Measurements from ENCODE around the gene SLC4A4.

Gene SLC4A4

DNA sequence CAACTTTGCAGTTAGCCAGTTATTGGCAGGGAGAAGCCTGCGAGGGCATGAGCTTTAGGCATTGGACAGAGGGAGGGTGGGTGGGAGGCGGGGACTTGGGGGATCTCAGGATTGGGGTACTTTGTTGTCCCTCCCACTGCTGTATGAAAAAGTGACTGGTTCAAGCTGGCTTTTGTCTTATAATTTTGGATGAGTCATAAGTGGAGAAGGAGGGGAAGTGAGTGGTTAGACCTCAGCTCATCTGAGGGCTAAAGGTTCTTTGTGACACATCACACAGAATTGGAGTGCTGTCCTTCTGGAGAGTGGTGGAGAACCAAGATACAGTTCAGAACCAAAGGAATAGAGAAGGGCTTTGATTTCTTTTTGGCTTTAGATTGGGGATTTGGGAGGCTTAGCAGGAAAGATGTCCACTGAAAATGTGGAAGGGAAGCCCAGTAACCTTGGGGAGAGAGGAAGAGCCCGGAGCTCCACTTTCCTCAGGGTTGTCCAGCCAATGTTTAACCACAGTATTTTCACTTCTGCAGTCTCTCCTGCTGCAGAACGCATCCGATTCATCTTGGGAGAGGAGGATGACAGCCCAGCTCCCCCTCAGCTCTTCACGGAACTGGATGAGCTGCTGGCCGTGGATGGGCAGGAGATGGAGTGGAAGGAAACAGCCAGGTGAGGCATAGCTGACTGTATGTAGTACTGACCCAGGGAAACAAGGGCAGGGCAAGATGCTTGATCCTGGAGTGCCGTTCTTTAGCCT, at the start of gene SLC4A4:
Gene SLC4A4 (plus strand): TSS at position 175 of the 748 bp plus-strand sequence.
- H3K27me3 ChIP-seq (ENCODE audit: control insufficient read depth, insufficient read depth, low read length), result no peaks in the 10 kb centered on the region
- no peaks in the 10 kb centered on the region for H3K36me3 ChIP-seq (ENCODE audit: control insufficient read depth, insufficient read depth, low read length)
- H3K9ac ChIP-seq (ENCODE audit: low read depth, low read length), result no peak within 1 kb of the TSS
- H3K9me3 ChIP-seq (ENCODE audit: control insufficient read depth, insufficient read depth, low read length), result no peaks in the 10 kb centered on the region
- H3K4me1 ChIP-seq (ENCODE audit: control insufficient read depth, insufficient read depth, low read length), result no peaks in the 10 kb centered on the region
- no peak within 1 kb of the TSS for H3K4me3 ChIP-seq (ENCODE audit: low read depth, low read length)

DNA sequence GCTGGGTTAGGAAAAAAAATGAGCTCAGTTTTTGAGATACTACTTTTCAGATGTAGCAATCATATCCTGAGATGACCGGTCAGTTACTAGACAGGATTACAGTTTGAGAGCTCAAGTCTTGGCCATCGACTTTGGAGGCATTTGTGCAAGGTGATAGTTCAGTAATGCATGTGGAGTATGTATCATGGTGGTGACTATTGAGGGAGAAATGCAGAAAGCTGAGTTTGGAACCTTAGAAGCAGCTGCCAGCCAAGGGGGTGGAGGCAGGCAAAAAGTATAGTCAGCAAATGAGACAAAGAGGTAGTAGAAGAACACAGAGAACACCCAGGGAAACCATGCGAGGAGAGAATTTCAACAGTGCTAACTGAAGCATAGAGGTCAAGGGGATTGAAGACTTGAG, 48.7 kb upstream of the SLC4A4 start:
- no peak overlapping the region for H3K4me3 ChIP-seq (ENCODE audit: low read depth, low read length)
- no peaks in the 10 kb centered on the region for H3K4me1 ChIP-seq (ENCODE audit: control insufficient read depth, insufficient read depth, low read length)
- no peaks in the 10 kb centered on the region for H3K9me3 ChIP-seq (ENCODE audit: control insufficient read depth, insufficient read depth, low read length)
- no peaks in the 10 kb centered on the region for H3K36me3 ChIP-seq (ENCODE audit: control insufficient read depth, insufficient read depth, low read length)
- no peaks in the 10 kb centered on the region for H3K27me3 ChIP-seq (ENCODE audit: control insufficient read depth, insufficient read depth, low read length)
- H3K9ac ChIP-seq (ENCODE audit: low read depth, low read length), result no peak overlapping the region

DNA sequence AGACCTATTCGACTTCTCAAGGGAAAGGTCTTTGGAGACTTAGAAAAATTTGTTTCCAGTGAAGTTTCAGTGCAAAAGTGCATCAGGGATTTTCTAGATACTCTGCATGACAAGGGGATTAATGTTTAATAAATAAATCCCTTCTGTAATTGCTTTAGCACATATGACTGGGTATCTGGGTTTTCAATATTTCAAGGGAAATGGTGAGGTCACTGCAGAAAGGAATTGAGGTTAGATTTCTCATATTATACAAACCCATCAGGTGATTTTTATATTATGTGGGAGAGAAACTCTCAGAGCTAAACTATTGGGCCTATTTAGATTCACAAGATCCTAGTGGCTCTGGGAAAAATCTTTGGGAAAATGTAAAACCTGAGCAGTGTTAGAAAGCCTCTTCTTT, 48.3 kb upstream of the SLC4A4 start:
- Histone ChIP-seq H3K9ac (ENCODE audit: low read depth, low read length) (no peak overlapping the region), H3K9me3 (ENCODE audit: control insufficient read depth, insufficient read depth, low read length) (no peaks in the 10 kb centered on the region), H3K27me3 (ENCODE audit: control insufficient read depth, insufficient read depth, low read length) (no peaks in the 10 kb centered on the region), H3K36me3 (ENCODE audit: control insufficient read depth, insufficient read depth, low read length) (no peaks in the 10 kb centered on the region), H3K4me3 (ENCODE audit: low read depth, low read length) (no peak overlapping the region), H3K4me1 (ENCODE audit: control insufficient read depth, insufficient read depth, low read length) (no peaks in the 10 kb centered on the region)

DNA sequence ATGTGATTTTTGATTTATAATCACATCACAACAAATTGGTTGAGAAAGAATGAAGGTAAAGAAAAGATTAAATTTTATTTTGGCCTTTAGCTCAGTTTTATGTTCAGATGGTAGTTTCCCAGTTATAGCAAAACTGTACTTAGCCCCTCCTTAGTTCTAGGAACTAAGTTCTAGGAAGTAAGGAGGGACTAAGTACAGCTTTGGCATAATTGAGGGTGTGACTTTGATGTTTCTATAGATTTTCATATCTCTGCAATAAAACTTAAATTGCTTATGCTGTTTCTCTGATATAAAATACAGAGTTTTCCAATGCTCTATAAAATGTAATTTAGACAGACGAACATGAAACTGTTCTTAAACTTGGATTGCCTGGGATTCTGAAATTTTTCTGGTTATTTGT, 46.6 kb upstream of the SLC4A4 start:
- H3K4me3 ChIP-seq (ENCODE audit: low read depth, low read length), result no peak overlapping the region
- no peaks in the 10 kb centered on the region for H3K4me1 ChIP-seq (ENCODE audit: control insufficient read depth, insufficient read depth, low read length)
- no peaks in the 10 kb centered on the region for H3K36me3 ChIP-seq (ENCODE audit: control insufficient read depth, insufficient read depth, low read length)
- no peak overlapping the region for H3K9ac ChIP-seq (ENCODE audit: low read depth, low read length)
- H3K9me3 ChIP-seq (ENCODE audit: control insufficient read depth, insufficient read depth, low read length), result no peaks in the 10 kb centered on the region
- no peaks in the 10 kb centered on the region for H3K27me3 ChIP-seq (ENCODE audit: control insufficient read depth, insufficient read depth, low read length)

DNA sequence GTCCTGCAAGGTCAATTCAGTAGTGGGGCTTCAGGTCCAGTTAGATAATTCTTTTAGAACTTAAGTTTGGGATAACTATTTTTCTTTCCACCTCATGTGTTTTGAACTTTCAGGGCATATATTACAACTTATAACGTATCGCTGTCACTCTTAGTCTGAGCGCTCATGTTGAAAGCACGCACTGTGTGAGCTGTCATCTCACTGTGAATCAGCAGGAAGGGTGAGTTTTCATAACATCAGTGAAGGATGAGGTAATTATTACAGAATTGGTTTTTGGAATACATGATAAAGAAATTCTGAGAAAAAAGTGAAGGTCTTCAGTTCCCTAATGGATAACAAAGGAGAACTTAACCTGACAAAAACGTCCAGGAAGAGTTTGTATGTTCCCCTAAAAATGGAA, 45.1 kb upstream of the SLC4A4 start:
- Histone ChIP-seq H3K9me3 (ENCODE audit: control insufficient read depth, insufficient read depth, low read length) (no peaks in the 10 kb centered on the region), H3K4me1 (ENCODE audit: control insufficient read depth, insufficient read depth, low read length) (no peaks in the 10 kb centered on the region), H3K4me3 (ENCODE audit: low read depth, low read length) (no peak overlapping the region), H3K27me3 (ENCODE audit: control insufficient read depth, insufficient read depth, low read length) (no peaks in the 10 kb centered on the region), H3K9ac (ENCODE audit: low read depth, low read length) (no peak overlapping the region), H3K36me3 (ENCODE audit: control insufficient read depth, insufficient read depth, low read length) (no peaks in the 10 kb centered on the region)

DNA sequence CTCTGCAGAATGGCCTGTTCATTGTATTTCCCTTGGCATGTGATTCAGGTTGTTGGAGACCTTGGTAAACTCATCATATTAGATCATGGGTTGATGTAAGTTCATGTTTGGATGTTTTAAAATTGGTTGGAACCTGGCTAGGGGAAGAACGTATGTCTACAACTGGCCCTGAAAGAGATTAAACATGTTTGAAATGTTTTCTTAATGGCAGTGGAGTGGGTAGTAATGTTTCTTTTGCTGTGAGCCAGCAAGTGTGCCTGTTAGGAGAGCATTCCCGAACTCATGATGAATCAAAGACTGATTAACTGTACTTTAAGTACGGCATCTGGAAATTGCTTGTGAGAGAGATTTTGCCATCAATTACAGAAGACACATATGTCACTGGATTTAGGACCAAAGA, 44.5 kb upstream of the SLC4A4 start:
- Histone ChIP-seq H3K4me1 (ENCODE audit: control insufficient read depth, insufficient read depth, low read length) (no peaks in the 10 kb centered on the region), H3K4me3 (ENCODE audit: low read depth, low read length) (no peak overlapping the region), H3K36me3 (ENCODE audit: control insufficient read depth, insufficient read depth, low read length) (no peaks in the 10 kb centered on the region), H3K27me3 (ENCODE audit: control insufficient read depth, insufficient read depth, low read length) (no peaks in the 10 kb centered on the region), H3K9me3 (ENCODE audit: control insufficient read depth, insufficient read depth, low read length) (no peaks in the 10 kb centered on the region), H3K9ac (ENCODE audit: low read depth, low read length) (no peak overlapping the region)

DNA sequence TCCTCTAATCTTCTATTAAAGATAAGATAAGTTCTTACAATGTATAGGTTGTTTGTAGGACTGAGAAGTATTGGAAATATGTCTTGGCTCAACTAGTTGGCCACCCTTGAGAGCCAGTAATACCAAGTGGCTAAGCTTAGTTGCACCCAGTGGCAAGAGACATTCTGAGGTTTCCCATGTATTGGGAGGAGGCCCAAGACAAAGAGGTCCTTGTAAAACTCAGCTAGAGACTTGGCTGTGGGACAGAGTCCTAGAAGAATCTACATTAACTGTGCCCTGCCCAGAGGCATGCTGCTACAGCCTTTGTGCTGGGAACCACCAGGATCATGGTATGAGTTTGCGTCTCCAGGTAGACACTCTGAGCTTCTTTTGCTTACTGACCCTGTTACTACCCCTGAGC, 41.9 kb upstream of the SLC4A4 start:
- H3K9ac ChIP-seq (ENCODE audit: low read depth, low read length), result no peak overlapping the region
- H3K4me3 ChIP-seq (ENCODE audit: low read depth, low read length), result no peak overlapping the region
- H3K4me1 ChIP-seq (ENCODE audit: control insufficient read depth, insufficient read depth, low read length), result no peaks in the 10 kb centered on the region
- no peaks in the 10 kb centered on the region for H3K36me3 ChIP-seq (ENCODE audit: control insufficient read depth, insufficient read depth, low read length)
- H3K9me3 ChIP-seq (ENCODE audit: control insufficient read depth, insufficient read depth, low read length), result no peaks in the 10 kb centered on the region
- no peaks in the 10 kb centered on the region for H3K27me3 ChIP-seq (ENCODE audit: control insufficient read depth, insufficient read depth, low read length)

DNA sequence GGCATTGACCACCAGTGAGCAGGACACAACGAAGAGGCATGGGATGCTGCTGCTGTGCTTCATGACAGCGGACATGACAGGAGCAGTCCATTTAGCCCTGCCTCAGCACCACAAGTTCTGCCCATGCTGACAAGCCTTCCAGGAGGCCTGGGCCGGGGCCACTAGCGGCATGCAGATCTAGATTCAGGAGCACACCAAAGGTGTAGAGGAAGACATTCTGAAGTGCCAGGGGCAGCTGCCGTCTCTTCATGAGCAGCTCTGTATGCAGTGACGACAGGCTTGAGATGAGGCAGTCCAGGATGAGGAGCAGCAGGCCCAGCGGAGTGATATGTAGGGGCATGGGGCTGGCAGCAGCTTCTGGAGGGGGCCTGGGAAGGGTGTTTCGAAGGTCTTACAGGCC, 38.5 kb upstream of the SLC4A4 start:
- Histone ChIP-seq H3K36me3 (ENCODE audit: control insufficient read depth, insufficient read depth, low read length) (no peaks in the 10 kb centered on the region), H3K4me3 (ENCODE audit: low read depth, low read length) (no peak overlapping the region), H3K9ac (ENCODE audit: low read depth, low read length) (no peak overlapping the region), H3K27me3 (ENCODE audit: control insufficient read depth, insufficient read depth, low read length) (no peaks in the 10 kb centered on the region), H3K4me1 (ENCODE audit: control insufficient read depth, insufficient read depth, low read length) (peaks cover 7% of the 10 kb centered on the region), H3K9me3 (ENCODE audit: control insufficient read depth, insufficient read depth, low read length) (no peaks in the 10 kb centered on the region)

DNA sequence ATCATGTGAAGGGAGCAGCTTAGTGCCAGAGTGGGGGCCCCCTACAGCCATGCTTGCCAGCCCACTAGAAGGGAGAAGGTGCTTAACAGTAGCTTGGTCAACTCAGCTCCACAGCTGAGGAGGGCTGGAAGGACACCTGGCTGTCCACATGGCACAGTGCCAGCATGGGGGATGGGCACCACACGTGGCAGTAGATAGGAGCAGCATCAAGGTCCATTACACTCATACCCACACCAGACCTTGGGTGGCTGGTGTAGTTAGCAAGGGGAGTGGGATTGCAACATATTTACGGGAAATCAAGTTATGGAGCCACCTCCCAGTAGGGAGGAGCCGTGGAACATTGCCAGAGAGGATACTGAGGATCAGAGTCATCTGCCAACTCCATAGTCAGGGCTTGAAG, 37.9 kb upstream of the SLC4A4 start:
- H3K27me3 ChIP-seq (ENCODE audit: control insufficient read depth, insufficient read depth, low read length), result no peaks in the 10 kb centered on the region
- no peak overlapping the region for H3K9ac ChIP-seq (ENCODE audit: low read depth, low read length)
- H3K9me3 ChIP-seq (ENCODE audit: control insufficient read depth, insufficient read depth, low read length), result no peaks in the 10 kb centered on the region
- peaks cover 7% of the 10 kb centered on the region for H3K4me1 ChIP-seq (ENCODE audit: control insufficient read depth, insufficient read depth, low read length)
- no peaks in the 10 kb centered on the region for H3K36me3 ChIP-seq (ENCODE audit: control insufficient read depth, insufficient read depth, low read length)
- no peak overlapping the region for H3K4me3 ChIP-seq (ENCODE audit: low read depth, low read length)

DNA sequence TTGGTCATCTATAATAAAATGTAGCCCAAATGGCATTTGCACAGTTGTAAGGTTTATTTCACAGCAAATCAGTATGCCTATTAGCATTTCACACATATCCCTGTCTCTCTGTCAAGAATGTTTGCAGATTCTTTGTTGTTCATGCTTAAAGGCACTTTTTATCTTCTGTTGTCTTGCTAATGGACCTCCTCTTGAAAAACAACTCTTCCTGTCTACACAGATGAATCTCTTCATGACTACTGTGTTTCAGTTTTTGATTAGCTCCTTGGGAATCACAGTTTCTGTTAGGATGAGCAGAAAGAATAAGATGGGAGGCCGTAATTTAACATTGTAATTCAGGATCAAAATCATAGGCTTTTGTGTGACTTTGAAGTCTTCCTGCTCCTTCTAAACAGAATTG, 35.5 kb upstream of the SLC4A4 start:
- Histone ChIP-seq H3K27me3 (ENCODE audit: control insufficient read depth, insufficient read depth, low read length) (no peaks in the 10 kb centered on the region), H3K36me3 (ENCODE audit: control insufficient read depth, insufficient read depth, low read length) (no peaks in the 10 kb centered on the region), H3K9ac (ENCODE audit: low read depth, low read length) (no peak overlapping the region), H3K4me3 (ENCODE audit: low read depth, low read length) (no peak overlapping the region), H3K4me1 (ENCODE audit: control insufficient read depth, insufficient read depth, low read length) (peaks cover 7% of the 10 kb centered on the region), H3K9me3 (ENCODE audit: control insufficient read depth, insufficient read depth, low read length) (no peaks in the 10 kb centered on the region)

DNA sequence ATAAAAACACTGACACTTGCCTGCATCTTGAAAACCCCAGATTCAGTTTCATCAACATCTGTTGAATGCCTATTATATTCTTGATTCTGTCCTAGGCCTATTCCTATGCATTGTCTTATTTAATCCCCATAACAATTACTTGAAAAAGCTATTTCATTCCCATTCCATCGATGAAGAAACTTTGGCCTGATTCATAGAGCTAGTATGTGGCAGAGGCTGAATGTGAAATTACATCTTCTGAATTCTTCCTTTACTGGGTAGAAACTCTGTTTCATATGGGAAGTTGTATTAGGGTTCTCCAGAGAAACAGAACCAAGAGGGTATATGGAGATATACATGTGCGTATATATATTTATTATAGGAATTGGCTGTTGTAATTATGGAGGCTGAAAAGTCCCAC, 35.0 kb upstream of the SLC4A4 start:
- H3K9me3 ChIP-seq (ENCODE audit: control insufficient read depth, insufficient read depth, low read length), result no peaks in the 10 kb centered on the region
- no peaks in the 10 kb centered on the region for H3K36me3 ChIP-seq (ENCODE audit: control insufficient read depth, insufficient read depth, low read length)
- H3K27me3 ChIP-seq (ENCODE audit: control insufficient read depth, insufficient read depth, low read length), result no peaks in the 10 kb centered on the region
- peaks cover 7% of the 10 kb centered on the region for H3K4me1 ChIP-seq (ENCODE audit: control insufficient read depth, insufficient read depth, low read length)
- H3K4me3 ChIP-seq (ENCODE audit: low read depth, low read length), result no peak overlapping the region
- H3K9ac ChIP-seq (ENCODE audit: low read depth, low read length), result no peak overlapping the region

DNA sequence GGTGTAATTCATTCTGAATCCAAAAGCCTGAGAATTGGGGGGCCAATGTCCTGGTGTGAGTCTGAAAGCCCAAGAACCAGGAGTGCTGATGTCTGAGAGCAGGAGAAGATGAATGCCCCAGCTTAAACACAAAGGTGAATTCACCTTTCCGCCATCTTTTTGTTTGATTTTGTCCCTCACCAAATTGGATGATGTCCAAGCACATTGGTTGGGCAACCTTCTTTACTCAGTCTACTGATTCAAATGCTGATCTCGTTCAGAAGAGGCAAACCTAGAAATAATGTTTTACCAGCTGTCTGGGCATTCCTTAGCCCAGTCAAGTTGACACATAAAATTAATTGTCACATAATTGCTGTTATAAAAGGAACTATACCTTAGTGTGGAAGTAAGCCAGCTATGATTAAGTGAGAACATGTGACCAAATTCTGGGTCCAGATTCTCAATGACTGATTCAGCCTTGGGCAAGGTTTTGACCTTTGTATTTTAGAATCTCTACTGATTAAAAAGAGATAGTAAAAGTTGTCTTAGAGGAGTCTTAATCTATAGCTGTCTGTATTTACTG, 34.5 kb upstream of the SLC4A4 start:
- H3K36me3 ChIP-seq (ENCODE audit: control insufficient read depth, insufficient read depth, low read length), result no peaks in the 10 kb centered on the region
- peaks cover 7% of the 10 kb centered on the region for H3K4me1 ChIP-seq (ENCODE audit: control insufficient read depth, insufficient read depth, low read length)
- H3K9me3 ChIP-seq (ENCODE audit: control insufficient read depth, insufficient read depth, low read length), result no peaks in the 10 kb centered on the region
- H3K9ac ChIP-seq (ENCODE audit: low read depth, low read length), result no peak overlapping the region
- H3K27me3 ChIP-seq (ENCODE audit: control insufficient read depth, insufficient read depth, low read length), result no peaks in the 10 kb centered on the region
- H3K4me3 ChIP-seq (ENCODE audit: low read depth, low read length), result no peak overlapping the region

All from iPS-15b (cell line).